Ectodermal cell (in vitro differentiated cells): ENCODE data around the gene TMEM212.

ENCODE experiments used
- H3K27ac ChIP-seq: 2 replicates; pipeline ENCODE4 v1.7.0; 2013; ENCODE audit warnings: mild to moderate bottlenecking, low read depth, low read length; ENCODE audit not compliant: insufficient read depth, poor library complexity, severe bottlenecking
- H3K27me3 ChIP-seq: 2 replicates; pipeline ENCODE4 v1.7.0; 2013; ENCODE audit warnings: mild to moderate bottlenecking, low read length; ENCODE audit not compliant: insufficient read depth, control insufficient read depth, poor library complexity, severe bottlenecking
- H3K36me3 ChIP-seq: one replicate; pipeline ENCODE4 v1.7.0; 2013; ENCODE audit warnings: low read length; ENCODE audit not compliant: control insufficient read depth, insufficient read depth
- H3K4me1 ChIP-seq: one replicate; pipeline ENCODE4 v1.7.0; 2013; ENCODE audit warnings: low read length; ENCODE audit not compliant: control insufficient read depth, insufficient read depth
- H3K4me3 ChIP-seq: 2 replicates; pipeline ENCODE4 v1.7.0; 2013; ENCODE audit warnings: low read depth, low read length, control low read depth; ENCODE audit not compliant: insufficient read depth
- H3K9me3 ChIP-seq: 2 replicates; pipeline ENCODE4 v1.7.0; 2013; ENCODE audit warnings: mild to moderate bottlenecking, low read length, moderate library complexity; ENCODE audit not compliant: control insufficient read depth
- WGBS, 2 experiments: methylation state at CpG; one replicate each; pipeline ENCODE4 v1.1.7; 2013; ENCODE audit warnings: missing lambda C conversion rate in 2 of 2; 5-methylcytosine and 5-hydroxymethylcytosine counted together

Gene TMEM212

GRCh38 chr3:171824116-171824515, 19.0 kb upstream of the TMEM212 start:
- H3K4me3 ChIP-seq, result no peak overlapping the region
- no peaks in the 10 kb centered on the region for H3K27me3 ChIP-seq
- no peaks in the 10 kb centered on the region for H3K9me3 ChIP-seq
- H3K27ac ChIP-seq, result no peak overlapping the region
- WGBS, 2 experiments, result 92 to 94% methylated on average over 6 of the region's 6 CpGs
- H3K36me3 ChIP-seq, result no peaks in the 10 kb centered on the region
- H3K4me1 ChIP-seq, result no peaks in the 10 kb centered on the region

GRCh38 chr3:171824824-171825221, 18.3 kb upstream of the TMEM212 start:
- no peaks in the 10 kb centered on the region for H3K36me3 ChIP-seq
- WGBS, 2 experiments, result 77 to 82% methylated on average over 7 of the region's 7 CpGs
- no peak overlapping the region for H3K27ac ChIP-seq
- no peaks in the 10 kb centered on the region for H3K27me3 ChIP-seq
- no peak overlapping the region for H3K4me3 ChIP-seq
- no peaks in the 10 kb centered on the region for H3K9me3 ChIP-seq
- H3K4me1 ChIP-seq, result no peaks in the 10 kb centered on the region

- 78 to 84% methylated on average over 5 of the region's 5 CpGs for WGBS, 2 experiments
Measured at GRCh38 chr3:171825222-171825828, 17.8 kb upstream of the TMEM212 start.

GRCh38 chr3:171827385-171827784, 15.8 kb upstream of the TMEM212 start:
- Histone ChIP-seq H3K27me3 (no peaks in the 10 kb centered on the region), H3K36me3 (no peaks in the 10 kb centered on the region), H3K9me3 (no peaks in the 10 kb centered on the region), H3K4me1 (no peaks in the 10 kb centered on the region), H3K4me3 (no peak overlapping the region), H3K27ac (no peak overlapping the region)
- 90 to 93% methylated on average over 3 of the region's 3 CpGs for WGBS, 2 experiments

More at GRCh38 chr3:171825222-171825828, 17.8 kb upstream of the TMEM212 start:
- no peaks in the 10 kb centered on the region for H3K27me3 ChIP-seq
- no peaks in the 10 kb centered on the region for H3K36me3 ChIP-seq
- H3K4me3 ChIP-seq, result no peak overlapping the region
- no peak overlapping the region for H3K27ac ChIP-seq
- H3K4me1 ChIP-seq, result no peaks in the 10 kb centered on the region
- no peaks in the 10 kb centered on the region for H3K9me3 ChIP-seq

- H3K27ac ChIP-seq, result no peak overlapping the region
- no peaks in the 10 kb centered on the region for H3K36me3 ChIP-seq
- 91 to 94% methylated on average over 10 of the region's 10 CpGs for WGBS, 2 experiments
- no peaks in the 10 kb centered on the region for H3K27me3 ChIP-seq
- no peak overlapping the region for H3K4me3 ChIP-seq
- no peaks in the 10 kb centered on the region for H3K9me3 ChIP-seq
- H3K4me1 ChIP-seq, result no peaks in the 10 kb centered on the region
Measured at GRCh38 chr3:171827836-171828458, 15.2 kb upstream of the TMEM212 start.

- H3K4me3 ChIP-seq, result no peak overlapping the region
- 90 to 98% methylated on average over 5 of the region's 5 CpGs for WGBS, 2 experiments
- H3K36me3 ChIP-seq, result no peaks in the 10 kb centered on the region
- no peaks in the 10 kb centered on the region for H3K9me3 ChIP-seq
- H3K27ac ChIP-seq, result no peak overlapping the region
- no peaks in the 10 kb centered on the region for H3K27me3 ChIP-seq
- H3K4me1 ChIP-seq, result no peaks in the 10 kb centered on the region
Measured at GRCh38 chr3:171828902-171829770, 14.0 kb upstream of the TMEM212 start.

- Histone ChIP-seq H3K27ac (no peak overlapping the region), H3K4me3 (no peak overlapping the region), H3K27me3 (no peaks in the 10 kb centered on the region), H3K4me1 (no peaks in the 10 kb centered on the region), H3K9me3 (no peaks in the 10 kb centered on the region), H3K36me3 (no peaks in the 10 kb centered on the region)
- 40 to 44% methylated on average over 6 of the region's 6 CpGs for WGBS, 2 experiments
Measured at GRCh38 chr3:171829841-171830517, 13.2 kb upstream of the TMEM212 start.

GRCh38 chr3:171830518-171830875, 12.7 kb upstream of the TMEM212 start:
- Histone ChIP-seq H3K27ac (no peak overlapping the region), H3K27me3 (no peaks in the 10 kb centered on the region), H3K4me1 (no peaks in the 10 kb centered on the region), H3K4me3 (no peak overlapping the region), H3K36me3 (no peaks in the 10 kb centered on the region), H3K9me3 (no peaks in the 10 kb centered on the region)

GRCh38 chr3:171831936-171832335, 11.2 kb upstream of the TMEM212 start:
- Histone ChIP-seq H3K27me3 (no peaks in the 10 kb centered on the region), H3K4me3 (no peak overlapping the region), H3K36me3 (no peaks in the 10 kb centered on the region), H3K27ac (no peak overlapping the region), H3K9me3 (no peaks in the 10 kb centered on the region), H3K4me1 (no peaks in the 10 kb centered on the region)
- 93 to 96% methylated on average over 3 of the region's 3 CpGs for WGBS, 2 experiments

GRCh38 chr3:171832989-171833388, 10.2 kb upstream of the TMEM212 start:
- 77 to 96% methylated on average over 1 to 4 of the region's 5 CpGs for WGBS, 2 experiments
- no peaks in the 10 kb centered on the region for H3K4me1 ChIP-seq
- H3K27me3 ChIP-seq, result no peaks in the 10 kb centered on the region
- H3K27ac ChIP-seq, result no peak overlapping the region
- no peaks in the 10 kb centered on the region for H3K36me3 ChIP-seq
- no peak overlapping the region for H3K4me3 ChIP-seq
- H3K9me3 ChIP-seq, result no peaks in the 10 kb centered on the region
